GM18867 (cell line): Measurements from ENCODE around the gene KIAA0319L.
A peak's percentile ranks its signal among the peaks of the same experiment; 100 is the strongest.
"Not testable (repeated sequence)": the region's sequence is repeated elsewhere in the genome, so short reads cannot be mapped to it uniquely, and the experiment has no call there.

ENCODE experiments used
- ATAC-seq: cut with Tn5 transposase; IDR thresholded peaks from one replicate; pipeline ENCODE4 v1.9.1; 2021; ENCODE audit warnings: mild to moderate bottlenecking, moderate library complexity; ENCODE audit not compliant: unreplicated experiment

Gene KIAA0319L

DNA sequence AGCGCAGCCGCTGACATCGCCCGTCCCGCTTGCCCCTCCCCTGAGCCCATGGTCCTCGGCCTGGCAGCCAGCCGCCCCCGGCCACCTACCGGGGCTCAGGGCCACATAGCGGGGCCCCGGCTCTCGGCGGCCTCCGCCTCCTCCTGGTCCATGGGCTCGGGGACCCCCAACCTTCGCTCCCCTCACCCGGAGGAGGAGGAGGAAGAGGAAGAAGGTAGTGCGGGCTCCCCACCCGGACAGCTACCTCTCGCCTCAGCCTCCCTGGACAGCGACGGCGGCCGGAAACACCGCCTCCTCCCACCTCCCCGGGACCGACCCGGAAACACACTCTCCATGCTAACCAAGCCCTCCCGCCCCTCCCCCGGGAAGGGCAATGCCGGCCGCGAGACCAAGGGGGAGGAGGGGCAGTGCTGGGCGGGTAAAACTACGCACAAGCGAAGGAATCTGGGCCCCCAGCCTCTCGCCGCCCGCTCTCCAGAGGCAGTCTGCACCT is at the start of gene KIAA0319L:
TSS of gene KIAA0319L (minus strand) at position 286 of the 493 bp plus-strand sequence. CDS start 2,912 bp downstream, outside the sequence.
- ATAC-seq: peak; percentile 71

DNA sequence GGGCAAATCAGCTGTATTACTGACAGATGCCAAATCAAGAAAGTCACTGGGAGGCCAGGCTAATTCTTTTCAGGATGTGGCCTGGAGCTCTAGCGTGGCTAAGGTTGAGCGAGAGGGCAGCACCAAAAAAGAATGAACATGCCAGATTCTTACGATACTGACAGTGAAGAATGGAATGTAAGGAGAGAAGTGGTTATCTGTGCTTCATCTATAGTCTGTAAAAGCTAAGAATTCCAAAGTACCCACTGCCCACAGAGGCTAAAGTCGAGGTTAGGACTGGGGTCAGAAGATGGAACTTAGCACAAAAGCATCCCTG is 48.6 kb upstream of the KIAA0319L start:
- ATAC-seq: no peak

DNA sequence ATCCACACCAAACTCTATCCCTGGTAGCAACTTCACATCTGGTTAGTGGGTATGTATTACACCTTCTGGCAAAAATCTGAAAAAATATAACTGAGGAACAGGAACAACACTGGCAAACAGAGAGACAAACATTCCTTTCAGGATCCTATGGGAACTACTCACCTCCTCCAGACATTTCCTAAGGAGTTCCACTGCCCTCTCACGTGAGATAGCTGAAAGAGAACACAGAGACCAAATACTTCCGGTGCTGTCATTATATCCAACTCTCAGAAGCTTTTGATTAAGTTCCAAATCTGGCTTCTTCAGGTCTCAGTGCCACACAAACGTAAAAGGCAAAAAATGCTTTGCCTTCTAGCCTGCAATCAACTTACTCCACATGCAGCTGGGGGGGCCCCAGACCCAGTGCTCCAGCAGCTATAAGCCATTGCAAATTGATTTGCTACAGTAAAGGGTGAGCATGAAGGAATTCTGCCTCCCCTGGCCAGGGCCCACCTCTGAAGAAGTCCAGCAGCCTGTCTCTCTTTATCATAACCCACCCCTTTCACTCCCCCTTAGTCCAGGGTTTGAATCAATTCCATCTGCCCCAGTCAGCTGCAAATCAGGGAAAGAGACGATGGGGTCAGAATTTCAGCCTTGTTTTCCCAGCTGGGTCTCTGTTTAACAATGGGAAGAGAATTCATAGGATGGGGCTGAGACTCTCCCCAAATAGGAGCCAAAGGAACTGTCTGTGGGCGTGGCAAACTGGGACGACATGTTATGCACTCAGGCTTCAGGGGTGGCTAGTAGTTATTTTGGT is 48.1 kb upstream of the KIAA0319L start:
- no peak for ATAC-seq

DNA sequence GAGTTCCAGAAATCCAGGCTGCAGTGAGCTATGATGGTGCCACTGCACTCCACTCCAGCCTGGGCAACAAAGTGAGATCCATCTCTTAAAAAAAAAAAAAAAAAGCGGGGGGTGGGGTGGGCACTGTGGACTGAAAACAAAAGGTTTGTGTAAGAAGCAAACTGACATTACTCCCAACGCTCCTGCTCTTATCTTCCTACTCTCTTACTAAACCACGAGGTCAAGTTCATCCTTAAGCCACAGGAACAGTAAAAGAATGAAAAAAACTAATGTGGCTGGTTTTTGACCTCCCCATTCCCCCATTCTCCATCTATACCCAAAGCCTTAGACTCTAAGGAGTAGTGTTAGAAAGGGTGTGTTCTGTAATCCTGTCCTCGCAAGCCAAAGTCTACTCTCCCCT is 46.7 kb upstream of the KIAA0319L start:
- no peak for ATAC-seq

DNA sequence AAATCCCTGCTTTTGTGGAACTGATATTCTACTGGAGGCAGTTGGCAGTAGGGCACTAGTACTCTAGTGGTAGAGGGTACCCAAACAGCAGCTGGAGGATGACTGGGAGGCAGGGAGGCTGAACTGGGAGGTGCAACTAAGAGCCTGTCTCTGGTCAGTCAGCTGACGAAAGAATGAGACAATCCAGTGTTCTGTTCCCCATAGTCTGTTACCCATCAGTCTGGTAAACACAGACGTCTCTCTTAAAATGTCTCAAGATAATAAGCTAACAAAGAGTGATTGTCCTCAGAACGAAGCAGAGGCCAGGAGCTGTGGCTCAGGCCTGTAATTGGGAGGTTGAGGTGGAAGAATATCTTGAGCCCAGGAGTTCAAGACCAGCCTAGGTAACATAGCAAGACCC is 46.3 kb upstream of the KIAA0319L start:
- no peak for ATAC-seq

DNA sequence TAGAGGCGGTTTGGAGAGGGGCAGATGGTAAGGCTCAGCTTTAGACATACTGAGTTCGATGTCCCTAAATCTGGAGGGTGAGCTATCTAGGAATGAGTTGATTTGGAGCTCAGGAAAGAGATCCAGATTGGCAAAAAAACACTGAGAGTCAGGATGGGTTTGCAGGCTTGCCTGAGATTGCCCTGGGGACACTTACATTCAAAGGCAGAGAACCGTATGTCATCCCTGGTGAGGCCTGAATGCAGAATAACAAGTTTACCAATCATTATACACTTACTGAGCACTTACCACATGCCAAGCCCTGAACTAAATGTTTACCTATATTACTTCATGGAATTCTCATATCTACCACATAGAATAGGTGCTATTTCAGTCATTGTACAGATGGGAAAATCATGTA is 43.4 kb upstream of the KIAA0319L start:
- ATAC-seq: no peak

DNA sequence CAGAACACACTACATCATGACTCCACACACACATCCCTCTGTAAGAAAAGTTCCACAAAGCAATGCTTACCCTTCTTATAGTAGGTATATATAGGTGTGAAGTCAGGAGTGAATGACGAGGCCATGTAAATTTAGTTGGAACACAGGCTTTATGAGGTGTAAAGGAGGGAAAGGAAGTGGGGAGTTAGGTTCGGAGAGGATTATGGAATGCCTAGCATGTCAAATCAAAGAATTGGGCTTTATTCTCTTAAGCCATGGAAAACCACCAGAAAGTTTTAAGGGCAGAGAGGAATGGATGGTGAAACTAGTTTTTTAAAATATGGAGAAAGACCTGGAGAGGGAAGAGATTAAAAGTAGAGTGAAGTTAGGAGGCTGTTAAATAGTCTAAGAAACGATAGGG is 42.2 kb upstream of the KIAA0319L start:
- ATAC-seq: no peak

DNA sequence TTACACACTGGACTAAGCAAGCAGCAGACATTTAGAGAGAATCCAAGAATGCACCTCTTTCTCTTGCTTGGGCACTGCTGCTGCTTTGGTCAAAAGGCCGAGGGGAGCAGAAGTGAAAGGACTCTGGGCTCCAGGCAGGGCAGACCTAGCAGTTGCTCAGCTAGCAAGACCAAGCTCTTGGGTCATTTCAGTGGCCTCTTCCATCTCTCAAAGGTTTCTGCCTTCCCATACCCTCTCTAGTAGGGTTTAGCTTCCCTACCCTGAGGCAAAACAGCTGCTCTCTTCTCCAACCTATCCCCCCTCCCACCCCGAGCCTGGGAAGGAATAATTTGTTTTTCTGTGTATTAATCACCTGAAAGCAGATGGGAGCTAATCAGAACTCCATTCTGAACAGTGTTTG is 41.7 kb upstream of the KIAA0319L start:
- ATAC-seq: no peak

DNA sequence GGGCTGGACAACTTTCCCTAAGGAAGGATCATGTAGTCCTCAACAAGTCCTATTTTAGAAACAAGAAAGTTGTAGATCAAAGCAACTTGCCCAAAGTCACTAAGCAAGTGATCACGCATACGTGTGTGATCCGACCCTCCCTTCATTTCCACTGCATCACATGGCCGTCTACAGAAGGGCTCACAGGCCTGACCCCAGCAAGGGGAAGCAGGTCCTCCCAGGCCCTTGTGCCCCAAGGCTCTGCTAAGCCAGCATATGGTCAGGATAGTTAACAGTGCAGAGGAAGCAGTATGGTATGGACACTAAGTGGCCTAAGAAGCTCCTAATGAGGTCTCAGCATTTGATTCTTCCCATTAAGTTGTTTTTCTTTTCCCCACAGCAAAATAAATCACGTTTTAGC is 40.7 kb upstream of the KIAA0319L start:
- ATAC-seq: no peak

DNA sequence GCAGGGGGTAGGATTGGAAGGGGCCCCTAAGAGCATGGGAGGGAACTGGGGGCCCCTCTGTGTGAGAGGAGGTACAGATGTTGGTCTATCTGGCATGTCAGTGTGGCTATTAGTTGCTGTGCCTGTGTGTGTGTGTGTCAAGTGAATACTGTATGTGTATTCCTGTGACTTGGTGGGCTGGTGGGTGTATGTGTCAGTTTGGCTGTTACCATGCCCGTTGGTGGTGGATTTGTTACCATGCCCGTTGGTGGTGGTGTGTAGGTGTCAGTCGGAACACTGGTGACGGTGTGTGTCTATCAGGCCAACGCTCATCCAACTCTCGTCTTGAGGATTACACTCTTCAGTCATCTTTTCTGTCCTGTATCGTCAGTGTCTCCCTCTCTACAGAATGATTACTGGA is 38.5 kb upstream of the KIAA0319L start:
- ATAC-seq: no peak

DNA sequence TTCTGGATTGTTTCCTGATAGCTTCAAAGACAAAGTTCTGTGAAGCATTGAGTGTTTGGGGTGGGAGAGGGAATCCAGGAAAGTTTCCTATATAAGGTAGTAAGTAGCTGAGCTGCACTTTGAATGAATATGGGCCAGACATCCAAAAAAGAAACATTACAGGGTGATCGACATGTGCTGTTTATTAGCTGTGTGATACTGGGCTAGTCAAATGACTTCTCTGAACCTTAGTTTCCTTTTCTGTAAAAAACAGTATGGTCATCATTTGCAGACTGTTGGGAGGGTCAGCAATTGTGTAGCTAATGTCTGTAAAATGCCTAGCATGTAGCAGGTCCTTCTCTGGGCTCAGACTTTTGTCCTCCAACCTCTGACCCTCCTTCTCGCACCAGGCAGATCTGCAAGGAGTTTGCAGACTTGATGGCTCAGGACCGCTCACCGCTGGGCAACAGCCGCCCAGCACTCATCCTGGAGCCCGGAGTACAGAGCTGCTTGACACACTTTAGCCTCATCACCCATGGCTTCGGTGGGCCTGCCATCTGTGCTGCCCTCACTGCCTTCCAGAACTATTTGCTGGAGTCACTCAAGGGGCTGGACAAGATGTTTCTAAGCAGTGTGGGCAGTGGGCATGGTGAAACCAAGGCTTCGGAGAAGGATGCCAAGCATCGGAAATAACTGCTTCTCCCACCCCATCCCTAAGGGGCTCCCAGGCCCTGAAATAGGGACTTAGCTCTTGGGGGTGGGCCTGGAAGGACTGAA is 37.0 kb upstream of the KIAA0319L start:
- no peak for ATAC-seq

DNA sequence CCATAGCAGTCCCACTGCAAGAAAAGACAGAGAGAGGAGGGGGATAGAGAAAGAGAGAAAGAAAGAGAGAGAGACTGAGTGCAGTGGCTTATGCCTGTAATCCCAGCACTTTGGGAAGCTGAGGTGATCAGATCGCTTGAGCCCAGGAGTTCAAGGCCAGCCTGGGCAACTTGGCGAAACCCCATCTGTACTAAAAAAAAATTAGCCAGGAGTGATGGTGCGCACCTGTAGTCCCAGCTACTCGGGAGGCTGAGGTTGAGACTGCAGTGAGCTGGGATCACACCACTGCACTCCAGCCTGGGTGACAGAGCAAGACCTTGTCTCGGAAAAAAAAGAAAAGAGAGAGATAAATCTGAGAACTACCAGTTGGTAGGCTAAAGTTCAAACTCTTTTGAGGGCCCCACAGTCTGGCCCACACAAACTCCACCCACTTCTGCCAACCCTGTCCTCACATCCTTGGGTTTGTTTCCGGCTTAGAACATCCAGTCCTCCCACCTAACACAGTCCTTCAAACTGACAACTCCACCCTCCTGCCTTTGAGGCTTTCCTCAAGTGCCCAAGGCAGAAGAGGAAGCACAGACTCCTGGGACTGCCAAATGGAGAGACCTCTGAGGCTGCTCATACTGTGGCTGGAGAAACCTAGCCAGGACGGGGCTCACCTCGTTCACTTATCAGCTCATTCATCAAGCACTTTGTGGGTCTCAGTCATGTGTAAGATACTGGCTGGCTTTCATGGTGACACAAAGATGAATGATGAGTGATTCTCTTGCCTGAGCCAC is 36.0 kb upstream of the KIAA0319L start:
- ATAC-seq: no peak

DNA sequence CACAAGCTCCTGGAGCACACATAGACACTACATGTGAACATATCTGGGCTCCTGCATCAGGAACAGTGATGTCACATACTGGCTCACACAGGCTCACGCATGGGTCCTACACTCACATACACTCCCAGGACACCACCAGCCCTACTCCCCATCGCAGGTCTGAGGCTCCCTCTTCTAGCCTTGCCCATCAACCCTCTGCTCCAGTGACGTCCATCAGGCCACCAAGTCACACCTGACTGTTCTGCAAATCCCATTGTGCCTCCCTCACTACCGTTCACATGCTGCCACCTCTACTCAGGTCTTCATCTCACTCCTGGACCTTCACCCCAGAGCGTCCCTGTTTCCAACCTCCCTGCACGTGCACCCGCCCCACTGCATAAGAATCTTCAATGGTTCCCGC is 34.0 kb upstream of the KIAA0319L start:
- ATAC-seq: no peak

DNA sequence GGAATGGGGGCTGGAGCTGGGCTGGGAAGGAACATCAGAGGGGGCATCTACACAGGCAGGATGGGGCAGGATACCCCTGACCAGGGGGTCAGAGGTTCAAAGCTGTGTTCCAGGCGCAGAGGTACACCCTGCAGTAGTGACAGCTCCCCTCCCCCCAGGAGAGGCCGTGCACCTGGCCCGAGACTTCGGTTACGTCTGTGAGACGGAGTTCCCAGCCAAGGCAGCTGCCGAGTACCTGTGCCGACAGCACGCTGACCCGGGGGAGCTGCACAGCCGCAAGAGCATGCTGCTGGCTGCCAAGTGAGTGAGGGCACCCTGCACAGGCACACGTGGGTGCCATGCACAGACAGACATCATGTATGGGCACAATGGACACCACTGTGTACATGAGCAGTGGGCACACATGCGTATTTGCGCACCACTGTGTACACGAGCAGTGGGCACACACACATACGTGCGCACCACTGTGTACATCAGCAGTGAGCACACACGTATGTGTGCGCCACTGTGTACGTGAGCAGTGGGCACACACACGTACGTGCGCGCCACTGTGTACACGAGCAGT is 33.4 kb upstream of the KIAA0319L start:
- ATAC-seq: no peak

DNA sequence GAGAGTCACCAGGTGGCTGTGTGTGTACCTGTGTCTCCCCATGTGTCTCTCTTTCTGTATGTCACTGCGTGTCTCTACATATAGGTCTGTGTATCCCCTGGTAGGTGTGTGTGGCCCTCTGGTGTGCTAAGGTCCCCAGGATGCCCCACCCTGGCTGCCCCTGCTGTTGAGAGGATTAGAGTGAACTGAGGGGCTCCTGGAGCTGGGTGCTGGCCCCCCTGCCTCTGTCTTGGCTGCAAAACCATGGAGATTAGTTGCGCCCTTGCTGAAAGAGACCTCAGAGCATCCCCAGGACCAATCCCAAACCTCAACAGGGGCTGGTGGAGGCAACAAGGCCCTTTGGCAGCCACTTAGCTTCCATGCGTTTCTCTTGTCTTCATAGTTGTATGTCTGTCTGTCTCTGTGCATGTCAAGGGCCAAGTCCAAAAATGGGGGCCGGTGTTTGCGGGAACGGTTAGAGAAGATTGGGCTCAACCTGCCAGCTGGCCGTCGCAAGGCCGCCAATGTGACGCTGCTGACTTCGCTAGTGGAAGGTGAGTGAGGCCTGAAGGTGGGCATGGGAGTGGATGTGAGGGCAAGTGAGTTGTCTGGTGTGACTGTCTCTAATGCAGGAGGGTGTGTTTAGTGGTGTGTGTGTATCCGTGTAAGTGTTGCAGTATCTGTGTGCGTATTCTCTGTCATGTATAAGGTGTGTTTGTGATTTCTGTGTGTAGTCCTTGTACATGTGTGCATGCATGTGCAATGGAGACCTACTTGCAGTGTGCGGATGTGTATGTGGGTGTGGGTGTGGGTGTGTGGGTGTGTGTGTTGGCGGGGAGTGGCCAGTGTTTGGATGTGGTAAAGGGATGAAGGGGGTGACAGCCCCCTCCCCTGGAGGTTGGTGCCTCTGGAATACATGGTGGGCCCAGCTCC is 32.6 kb upstream of the KIAA0319L start:
- ATAC-seq: no peak

DNA sequence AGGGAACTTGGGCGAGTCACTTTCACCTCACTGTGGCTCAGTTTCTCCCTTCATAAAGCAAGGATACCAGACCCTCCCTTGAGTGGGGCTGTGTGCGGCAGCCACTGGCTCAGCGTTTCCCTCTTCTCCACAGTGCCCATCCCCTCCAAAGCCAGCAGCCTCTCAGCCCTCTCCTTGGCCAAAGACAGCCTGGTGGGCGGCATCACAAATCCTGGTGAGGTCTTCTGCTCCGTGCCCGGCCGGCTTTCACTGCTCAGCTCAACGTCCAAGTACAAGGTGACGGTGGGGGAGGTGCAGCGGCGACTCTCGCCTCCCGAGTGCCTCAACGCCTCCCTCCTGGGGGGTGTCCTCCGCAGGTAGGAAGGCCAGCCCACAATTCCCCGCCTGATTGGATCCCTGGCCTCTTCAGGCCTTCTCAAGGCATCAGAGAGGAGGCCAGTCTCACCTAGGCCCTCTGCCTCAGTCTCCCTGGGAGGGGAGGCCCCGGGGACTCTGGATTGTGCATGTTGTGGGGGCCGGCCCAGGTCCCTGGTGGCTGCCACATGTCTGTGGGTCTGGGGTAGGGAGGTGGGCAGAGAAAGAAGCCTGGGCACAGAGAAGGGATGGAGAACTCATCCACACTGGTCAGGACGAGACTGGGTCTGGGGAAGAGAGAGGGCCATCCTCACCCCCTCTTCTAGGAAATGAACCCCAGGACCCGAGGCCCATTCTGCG is 31.2 kb upstream of the KIAA0319L start:
- no peak for ATAC-seq

DNA sequence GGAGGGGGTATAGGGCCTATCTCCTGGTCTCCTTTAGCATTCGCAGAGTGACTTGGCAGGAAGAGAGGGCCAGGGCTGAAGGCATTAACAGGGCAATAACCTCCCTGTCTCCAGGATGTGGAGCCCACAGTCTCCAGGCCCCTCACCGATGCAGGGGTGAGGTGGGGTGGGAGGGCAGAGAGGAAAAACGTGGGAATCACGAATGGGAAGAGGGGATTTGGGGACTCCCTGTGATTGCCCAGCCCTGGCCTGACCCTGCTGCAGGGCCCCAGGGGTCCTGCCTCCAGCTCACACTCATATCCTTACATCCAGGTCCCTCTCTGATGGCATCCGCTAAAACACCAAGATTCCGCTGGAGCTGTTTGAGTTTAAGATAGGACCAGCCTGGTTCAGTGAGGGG is 30.5 kb upstream of the KIAA0319L start:
- no peak for ATAC-seq

DNA sequence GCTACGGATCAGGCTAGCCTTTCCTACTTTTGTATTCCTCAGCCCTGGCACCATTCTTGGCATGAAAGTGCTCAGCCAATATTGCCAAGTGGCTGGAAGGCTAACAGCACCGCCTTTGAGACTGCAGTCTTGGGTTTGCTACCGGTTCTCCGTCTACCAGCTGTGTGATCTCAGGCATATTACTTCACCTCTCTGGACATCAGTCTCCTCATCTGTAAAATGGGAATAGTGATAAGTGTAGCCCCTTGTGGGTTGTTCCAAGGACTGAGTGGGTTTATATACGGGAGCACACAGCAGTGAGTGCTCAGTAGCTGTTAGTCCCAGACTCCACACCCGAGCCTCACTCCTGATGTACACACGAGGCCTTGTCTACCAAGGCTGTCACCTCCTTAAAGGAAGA is 29.6 kb upstream of the KIAA0319L start:
- ATAC-seq: no peak

DNA sequence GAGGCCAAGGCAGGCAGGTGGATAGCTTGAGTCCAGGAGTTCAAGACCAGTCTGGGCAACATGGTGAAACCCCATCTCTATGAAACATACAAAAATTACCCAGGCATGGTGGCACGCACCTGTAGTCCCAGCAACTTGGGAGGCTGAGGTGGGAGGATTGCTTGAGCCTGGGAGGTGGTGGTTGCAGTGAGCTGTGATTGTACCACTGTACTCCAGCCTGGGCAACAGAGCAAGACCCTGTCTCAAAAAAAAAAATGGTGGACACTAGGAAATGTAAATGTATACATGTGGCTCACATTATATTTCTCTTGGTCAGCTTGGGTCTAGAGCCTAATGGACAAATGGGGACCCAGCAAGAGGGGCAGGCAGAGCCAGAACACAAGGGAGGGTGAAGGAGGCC is 28.6 kb upstream of the KIAA0319L start:
- ATAC-seq: not testable (repeated sequence)

DNA sequence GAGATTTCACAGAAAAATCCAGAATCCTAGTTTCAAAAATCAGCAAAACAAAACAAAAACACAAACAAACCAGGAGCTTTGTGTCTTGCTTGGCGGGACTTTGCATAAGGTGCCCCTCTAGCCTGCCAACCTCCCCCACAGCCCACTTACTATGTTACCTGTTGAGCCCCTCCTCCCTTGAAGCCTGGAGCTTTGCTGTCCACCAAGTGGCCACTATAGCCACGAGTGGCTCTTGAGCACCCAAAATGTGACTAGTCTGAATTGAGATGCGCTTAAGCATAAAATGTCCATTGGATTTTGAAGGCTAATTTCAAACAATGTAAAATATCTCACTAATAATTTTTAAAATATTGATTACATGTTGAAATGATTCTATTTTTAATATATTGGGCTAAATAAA is 28.1 kb upstream of the KIAA0319L start:
- no peak for ATAC-seq
